Right kidney (tissue), 1 donor: ENCODE results near the gene AHRR.

ENCODE experiments used
- DNase-seq: peaks from one replicate; pipeline ENCODE4 v3.0.0-alpha.2; 2016

AHRR gene

DNA sequence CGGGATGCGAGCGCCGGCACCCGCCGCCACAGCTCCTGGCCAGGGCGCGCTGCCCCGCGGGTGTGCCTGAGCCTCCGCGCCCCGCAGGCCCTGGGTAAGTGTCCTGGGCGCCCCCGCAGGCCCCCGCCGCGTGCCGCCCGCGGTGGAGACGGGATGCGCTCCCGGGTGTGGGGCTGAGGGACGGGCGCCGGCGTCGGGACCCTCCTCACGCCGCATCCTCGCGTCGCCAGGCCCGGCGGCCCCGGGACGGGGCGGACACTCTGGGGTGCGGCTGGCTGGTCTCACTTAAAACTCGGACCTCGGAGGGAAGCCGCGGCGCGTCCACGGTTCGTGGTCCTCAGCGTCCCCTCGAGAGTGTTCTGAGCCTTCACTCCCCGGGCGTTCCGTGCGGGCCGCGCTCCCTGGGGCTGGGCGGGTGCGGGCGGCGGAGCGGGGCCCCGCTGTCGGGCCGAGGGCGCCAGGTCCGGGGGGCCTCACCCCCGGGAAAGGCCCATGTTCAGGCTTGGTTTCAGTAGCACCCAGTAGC is 275 bp downstream of the AHRR start:
- DNase-seq: peak; percentile 51

DNA sequence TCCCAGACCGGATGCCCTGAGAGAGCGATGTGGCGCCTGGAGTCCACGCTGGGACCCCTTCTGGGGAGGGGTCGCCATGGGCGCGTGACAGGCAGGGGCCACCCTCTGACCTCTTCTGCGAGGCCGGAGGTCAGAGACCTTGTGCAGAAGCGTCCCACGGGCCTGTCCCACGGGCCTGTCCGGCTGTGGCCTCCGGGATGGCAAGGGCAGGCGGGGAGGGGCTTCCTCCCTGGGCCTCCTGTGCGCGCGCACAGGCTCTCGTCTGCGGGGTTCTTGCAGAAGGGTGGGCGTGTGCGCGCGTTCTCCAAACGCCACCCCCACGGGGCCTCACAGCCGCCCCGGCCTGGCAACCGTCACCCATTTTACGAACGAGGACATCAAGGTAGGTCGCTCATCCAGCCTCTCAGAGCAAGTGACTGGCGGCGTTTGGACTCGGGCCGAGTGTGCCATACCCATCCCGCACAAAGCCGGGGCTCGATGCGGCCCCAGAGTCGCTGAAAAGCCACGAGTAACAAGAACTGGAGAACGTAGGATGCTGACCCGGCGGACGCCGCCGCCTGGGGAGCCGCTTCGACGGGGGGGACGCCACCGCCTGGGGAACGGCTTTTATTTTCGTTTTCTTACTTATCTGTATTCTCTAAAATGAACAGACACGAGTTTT is 897 bp downstream of the AHRR start:
- DNase-seq: peak; percentile 46

DNA sequence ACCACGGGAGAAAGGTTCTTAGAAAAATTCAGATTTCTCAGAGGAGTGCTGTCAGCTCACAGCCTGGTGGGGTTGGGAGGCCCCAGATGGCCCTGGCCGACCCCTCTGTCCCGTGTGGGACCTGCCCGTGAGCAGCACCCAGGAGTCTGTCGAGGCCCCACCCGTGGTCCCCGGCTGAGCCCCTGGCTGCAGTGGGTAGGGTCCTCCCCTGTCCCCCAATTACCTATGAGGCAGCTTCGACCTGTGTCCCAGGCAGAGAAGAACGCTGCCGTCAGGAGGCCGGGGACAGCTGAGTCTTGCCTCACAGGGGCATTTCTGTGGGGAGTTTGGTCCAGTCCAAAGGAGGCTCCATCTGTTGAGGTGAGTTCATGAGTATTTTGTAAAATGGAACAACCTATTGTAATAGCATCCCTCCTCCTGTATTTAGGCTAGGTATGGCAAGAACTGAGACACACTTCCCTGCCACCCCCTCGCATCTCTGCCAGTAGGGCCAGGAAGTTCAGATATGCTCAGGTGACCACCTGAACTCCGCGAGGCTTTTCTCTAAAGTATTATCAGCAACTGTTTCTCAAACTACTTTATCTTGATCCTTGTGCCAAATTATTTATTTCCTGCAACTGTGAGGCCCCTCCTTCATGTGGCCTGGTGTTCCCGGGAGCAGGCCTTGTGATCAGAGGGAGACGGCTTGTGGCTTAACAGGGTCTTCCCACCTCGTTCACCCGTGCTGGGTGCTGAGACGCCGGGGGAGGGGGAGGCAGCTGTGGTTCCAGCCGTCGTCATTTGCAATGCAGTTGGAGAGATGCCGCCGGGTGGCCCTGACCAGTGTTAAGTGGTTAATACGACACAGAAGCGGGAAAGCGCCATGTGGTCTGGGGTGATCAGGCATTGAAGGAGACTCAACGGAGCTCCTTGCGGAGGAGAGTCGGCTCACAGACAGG is 1.7 kb downstream of the AHRR start:
- DNase-seq: no peak

DNA sequence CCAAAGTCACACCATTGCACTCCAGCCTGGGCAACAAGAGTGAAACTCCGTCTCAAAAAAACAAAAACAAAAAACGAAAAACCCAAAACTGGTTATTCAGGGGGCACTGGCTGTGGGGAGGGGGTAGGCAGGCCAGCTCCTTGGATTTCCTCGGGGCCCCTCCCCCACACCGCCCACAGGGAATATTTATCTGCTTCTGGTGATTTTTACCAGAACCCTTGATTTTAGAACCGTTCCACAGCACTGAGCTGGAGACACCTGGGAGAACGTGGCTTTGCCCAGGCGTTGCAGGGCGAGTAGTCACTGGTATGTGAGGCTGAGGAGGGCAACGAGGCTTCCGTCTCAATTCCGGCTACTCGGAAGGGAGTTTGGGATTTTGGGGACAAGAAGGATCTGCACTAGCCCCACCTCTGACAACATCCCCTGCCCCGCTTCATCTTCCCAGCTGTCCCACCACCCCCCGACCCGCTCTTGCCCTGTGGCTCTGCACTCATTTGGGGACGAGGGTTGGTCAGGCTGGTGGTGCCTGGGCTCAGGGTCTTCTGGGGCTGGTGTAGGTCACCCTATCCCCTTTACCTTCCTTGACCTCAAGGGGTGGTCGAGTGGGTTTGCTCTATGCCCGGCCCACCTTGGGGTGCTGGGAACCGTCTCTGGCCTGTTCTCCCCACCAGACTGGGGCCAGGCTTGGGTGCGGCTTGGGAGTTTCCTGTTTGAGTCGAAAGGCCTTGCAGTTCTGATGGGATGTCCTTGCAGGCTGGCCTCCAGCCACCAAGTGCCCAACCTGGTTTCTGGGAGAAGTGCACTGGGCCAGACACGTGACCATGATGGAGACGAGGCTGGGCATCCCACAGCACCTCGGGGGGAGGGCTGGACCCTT is 3.5 kb downstream of the AHRR start:
- no peak for DNase-seq

GRCh38 chr5:326109-326508 is 4.6 kb downstream of the AHRR start:
- DNase-seq: no peak

- no peak for DNase-seq
Observed at GRCh38 chr5:329121-329735, 7.7 kb downstream of the AHRR start.

DNA sequence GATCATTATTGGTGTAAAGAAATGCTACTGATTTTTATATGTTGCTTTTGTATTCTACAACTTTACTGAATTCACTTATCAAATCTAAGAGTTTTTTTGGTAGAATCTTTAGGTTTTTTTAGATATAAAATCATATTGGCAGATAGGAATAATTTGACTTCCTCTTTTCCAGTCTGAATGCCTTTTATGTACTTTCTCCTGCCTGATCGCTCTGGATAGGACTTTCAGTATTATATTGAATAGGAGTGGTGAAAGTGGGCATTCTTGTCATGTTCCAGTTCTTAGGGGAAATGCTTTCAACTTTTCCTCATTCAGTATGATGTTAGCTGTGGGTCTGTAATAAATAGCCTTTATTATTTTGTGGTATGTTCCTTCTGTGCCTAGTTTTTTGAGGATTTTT is 8.3 kb downstream of the AHRR start:
- no peak for DNase-seq

DNA sequence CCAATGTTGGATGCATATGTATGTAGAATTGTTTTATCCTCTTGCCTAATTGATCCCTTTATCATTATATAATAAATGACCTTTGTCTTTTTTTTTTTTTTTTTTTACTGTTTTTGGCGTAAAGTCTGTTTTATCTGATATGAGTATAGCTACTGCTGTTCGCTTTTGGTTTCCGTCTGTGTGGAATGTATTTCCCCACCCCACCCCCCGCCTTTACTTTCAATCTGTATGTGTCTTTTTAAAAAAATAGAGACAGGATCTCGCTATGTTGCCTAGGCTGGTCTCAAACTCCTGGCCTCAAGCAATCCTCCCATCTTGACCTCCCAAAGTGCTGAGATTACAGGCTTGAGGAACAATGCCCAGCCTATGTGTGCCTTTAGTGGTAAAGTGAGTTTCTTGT is 11.3 kb downstream of the AHRR start:
- no peak for DNase-seq

DNA sequence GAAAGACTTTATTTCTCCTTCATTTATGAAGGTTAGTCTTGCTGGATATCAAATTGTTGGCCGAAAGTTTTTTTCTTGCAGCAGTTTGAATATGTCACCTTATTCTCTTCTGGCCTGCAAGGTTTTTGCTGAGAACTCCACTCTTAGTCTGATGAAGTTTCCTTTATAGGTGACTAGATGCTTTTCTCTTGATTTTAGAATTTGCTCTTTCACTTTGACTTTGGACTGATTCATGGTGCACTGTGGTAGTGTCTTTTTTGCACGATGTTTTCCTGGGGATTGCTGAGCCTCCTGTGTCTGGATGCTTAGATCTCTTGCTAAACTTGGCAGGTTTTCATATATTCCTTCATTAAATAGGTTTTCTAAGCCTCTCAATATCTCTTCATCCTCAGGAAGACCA is 12.4 kb downstream of the AHRR start:
- no peak for DNase-seq

DNA sequence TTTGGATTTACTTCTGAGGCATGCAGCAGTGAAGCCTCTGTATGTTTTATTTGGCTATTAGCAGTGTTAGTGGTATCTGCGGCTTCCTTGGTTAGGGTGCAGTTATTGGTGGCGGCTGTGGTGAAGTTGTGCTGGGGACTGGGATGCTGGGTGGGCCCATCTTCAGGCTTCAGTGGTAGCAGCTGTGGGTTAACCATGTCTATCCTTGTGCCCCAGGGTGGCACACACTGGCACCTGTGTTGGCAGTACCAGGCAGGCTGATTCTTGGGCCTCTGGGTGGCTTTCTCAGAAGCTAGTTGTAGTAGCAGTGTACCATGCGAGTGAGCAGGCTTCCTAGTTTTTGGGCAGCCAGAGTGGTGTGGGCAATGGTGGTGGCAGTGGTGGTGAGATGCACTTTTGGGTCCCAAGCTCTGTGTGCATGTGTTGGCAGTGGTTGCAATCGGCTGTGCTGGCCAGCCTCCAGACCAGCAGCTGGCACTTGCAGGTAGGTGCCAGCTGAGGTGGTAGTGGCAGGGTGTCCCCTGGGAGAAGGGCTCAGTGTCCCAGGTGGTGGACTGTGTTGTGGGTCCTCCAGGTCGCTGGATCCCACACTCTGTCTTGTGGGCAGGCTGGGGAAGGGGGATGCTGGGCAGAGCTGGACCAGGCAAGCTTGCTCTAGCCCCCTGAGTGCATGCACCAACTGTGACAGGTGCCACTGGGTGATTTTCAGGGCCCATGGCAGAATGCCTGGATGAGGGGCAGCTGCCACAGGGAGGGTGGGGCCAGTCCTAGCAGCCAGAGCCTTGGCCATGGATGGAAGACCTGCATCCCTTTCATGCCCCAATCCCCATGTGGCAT is 13.6 kb downstream of the AHRR start:
- DNase-seq: no peak

GRCh38 chr5:335740-336038 is 14.2 kb downstream of the AHRR start:
- DNase-seq: no peak

DNA sequence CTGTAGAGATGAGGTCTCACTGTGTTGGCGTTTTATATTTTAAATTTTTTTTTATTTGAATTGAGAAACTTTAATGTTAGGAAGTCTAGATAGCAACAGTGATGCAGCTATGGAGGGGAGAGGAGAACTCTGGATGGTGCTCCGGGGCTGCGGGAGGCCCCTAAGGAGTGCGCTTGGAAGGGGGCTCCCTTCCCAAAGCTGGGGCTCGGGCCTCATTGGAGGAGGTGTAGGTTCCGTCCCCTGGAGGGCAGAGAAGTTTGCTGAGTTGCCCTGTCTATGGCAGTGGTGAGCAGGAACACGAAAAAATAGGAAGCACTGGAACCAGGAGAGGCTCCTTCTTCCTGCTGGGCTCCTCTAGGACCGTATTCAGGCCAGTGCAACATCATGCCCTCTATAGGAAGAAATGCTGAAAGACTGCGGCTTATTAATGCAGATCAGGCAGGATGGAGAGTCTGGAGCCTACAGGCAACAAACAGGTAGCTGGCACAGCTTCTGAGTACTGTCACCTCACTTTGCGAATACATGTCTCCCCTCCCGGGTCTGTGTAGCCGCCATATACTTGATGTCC is 16.1 kb downstream of the AHRR start:
- no peak for DNase-seq

GRCh38 chr5:342501-343460 is 21.3 kb downstream of the AHRR start:
- DNase-seq: no peak

- DNase-seq: peak; percentile 73
Observed at GRCh38 chr5:343461-344401, 22.2 kb downstream of the AHRR start.

GRCh38 chr5:344668-345067 is 23.2 kb downstream of the AHRR start:
- no peak for DNase-seq

DNA sequence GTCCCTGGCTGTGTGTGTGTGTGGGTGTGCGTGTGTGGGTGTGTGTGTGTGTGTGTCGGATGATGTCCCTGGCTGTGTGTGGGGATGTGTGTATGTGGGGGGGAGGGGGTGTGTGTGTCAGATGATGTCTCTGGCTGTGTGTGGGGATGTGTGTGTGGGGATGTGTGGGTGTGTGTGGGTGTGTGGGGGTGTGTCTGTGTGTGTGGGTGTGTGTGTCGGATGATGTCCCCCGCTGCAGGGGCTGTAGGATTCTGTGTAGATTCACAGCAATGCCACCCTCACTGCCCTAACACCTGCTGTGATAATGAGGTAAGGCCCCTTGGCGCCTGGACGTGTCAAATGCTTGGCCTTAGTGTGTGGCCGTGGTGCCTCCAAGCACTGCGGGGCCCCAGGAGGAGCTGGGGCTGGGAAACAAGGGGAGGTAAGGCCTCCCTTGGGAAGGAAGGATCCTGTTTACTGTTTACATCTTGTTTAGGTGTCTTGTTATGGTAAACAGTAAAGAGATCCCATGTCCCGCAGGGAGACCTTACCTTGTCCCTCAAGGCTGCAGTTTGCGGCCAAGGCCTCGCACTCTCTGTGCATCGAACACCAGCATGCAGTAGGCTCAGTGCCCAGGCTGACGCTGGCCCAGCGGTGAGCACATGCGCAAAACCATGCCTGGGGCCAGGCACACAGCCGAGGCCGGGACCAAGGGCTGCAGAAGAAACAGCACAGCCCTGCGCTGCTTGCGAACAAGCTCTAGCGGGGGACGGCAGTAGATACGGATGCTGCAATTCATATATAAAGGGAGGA is 24.1 kb downstream of the AHRR start:
- DNase-seq: no peak

- DNase-seq: no peak
Observed at GRCh38 chr5:346229-346935, 24.9 kb downstream of the AHRR start.
